Prostate gland (tissue), 2 donors: ENCODE data around the gene CGB3.
A peak's percentile ranks its signal among the peaks of the same experiment; 100 is the strongest.

Source experiments
- CTCF ChIP-seq, 4 experiments: fragments of 200-600 bp in 2 of 4; fragments of 450-650 bp in 2 of 4; sonication (generic) in 2 of 4; IDR thresholded peaks; 1 replicate in 3 of 4; 2 replicates in 1 of 4; pipeline ENCODE4 v1.5.1; 2016 to 2019; ENCODE audit warnings: antibody characterized with exemption in 4 of 4, mild to moderate bottlenecking in 2 of 4, moderate library complexity in 2 of 4
- POLR2A ChIP-seq: fragments of 450-650 bp; IDR thresholded peaks from one replicate; pipeline ENCODE4 v1.6.1; 2016; ENCODE audit warnings: antibody characterized with exemption, mild to moderate bottlenecking
- POLR2AphosphoS5 ChIP-seq: sonication (generic); formaldehyde crosslinking; IDR thresholded peaks from one replicate; pipeline ENCODE4 v1.6.1; 2017; ENCODE audit warnings: antibody characterized with exemption

GRCh38 chr19:49056101-49056901 lies 32.2 kb upstream of the CGB3 start:
- TF ChIP-seq CTCF (IDR thresholded peaks at IDR 0.05), result peak in 3 of 4 experiments; percentile 34 to 58 (median 46)
- peak; percentile 74 for TF ChIP-seq POLR2A
- TF ChIP-seq POLR2AphosphoS5, result peak; percentile 63
